Renal cortical epithelial cell (primary cell): ENCODE results near the gene CUEDC1. TPM values are rescaled to one million over a fixed set of nuclear protein-coding genes. Genes with fewer than 3 reads are reported as not detected.
"Not testable (repeated sequence)": the region's sequence is repeated elsewhere in the genome, so short reads cannot be mapped to it uniquely, and the experiment has no call there.

Experiments
- DNase-seq: peaks from one replicate; pipeline ENCODE4 v3.0.0-alpha.2; 2011; ENCODE audit warnings: low read depth
- total RNA-seq: library from RNA; depleted of rRNA; stranded (reverse); fragments of >200 nt; gene quantifications from 2 replicates; pipeline ENCODE4 v1.2.3, GENCODE V29; 2014

The CUEDC1 gene
- total RNA-seq, 1 donor from 2014 or later, result 20.1 TPM

GRCh38 chr17:57861000-57861789 lies 94.0 kb downstream of the CUEDC1 start:
- peak; percentile 76 for DNase-seq

GRCh38 chr17:57860414-57860999 lies 94.7 kb downstream of the CUEDC1 start:
- no peak for DNase-seq

- no peak for DNase-seq
Observed at GRCh38 chr17:57859601-57860413, 95.4 kb downstream of the CUEDC1 start.

- no peak for DNase-seq
Observed at GRCh38 chr17:57858838-57859237, 96.4 kb downstream of the CUEDC1 start.

- DNase-seq, result no peak
Observed at GRCh38 chr17:57856792-57857620, 98.2 kb downstream of the CUEDC1 start.

GRCh38 chr17:57855391-57856035 lies 99.7 kb downstream of the CUEDC1 start:
- no peak for DNase-seq

- peak; percentile 33 for DNase-seq
Observed at GRCh38 chr17:57853695-57854094, 101.5 kb downstream of the CUEDC1 start.

GRCh38 chr17:57852955-57853328 lies 102.3 kb downstream of the CUEDC1 start:
- no peak for DNase-seq

- DNase-seq, result no peak
Observed at GRCh38 chr17:57852092-57852954, 102.9 kb downstream of the CUEDC1 start.

- peak; percentile 95 for DNase-seq
Observed at GRCh38 chr17:57849874-57850754, 105.1 kb downstream of the CUEDC1 start, which contains the start of gene MRPS23. TSS of gene MRPS23 (minus strand) at chr17:57850044. CDS start at chr17:57850010, 34 bp downstream.

GRCh38 chr17:57849163-57849873 lies 105.9 kb downstream of the CUEDC1 start:
- DNase-seq, result no peak

GRCh38 chr17:57846056-57846945 lies 108.9 kb downstream of the CUEDC1 start:
- not testable (repeated sequence) for DNase-seq

GRCh38 chr17:57842280-57842679 lies 112.9 kb downstream of the CUEDC1 start:
- no peak for DNase-seq

- DNase-seq, result no peak
Observed at GRCh38 chr17:57839571-57839923, 115.7 kb downstream of the CUEDC1 start.

- DNase-seq, result no peak
Observed at GRCh38 chr17:57838857-57839570, 116.2 kb downstream of the CUEDC1 start.

- no peak for DNase-seq
Observed at GRCh38 chr17:57838453-57838852, 116.8 kb downstream of the CUEDC1 start.
